Stimulated activated naive CD8-positive, alpha-beta T cell treated with anti-CD3 and anti-CD28 coated beads, Interleukin-15, amount 100 ng/mL, for 72 hours (primary cell): ENCODE measurements around the gene FAM98B.
"Not testable (repeated sequence)": the region's sequence is repeated elsewhere in the genome, so short reads cannot be mapped to it uniquely, and the experiment has no call there.

Experiments used
- ATAC-seq: fragments of 150-1000 bp; cut with Tn5 transposase; 2 replicates; pipeline ENCODE4 v1.10.0; 2021; ENCODE audit warnings: mild to moderate bottlenecking, moderate library complexity
- DNase-seq, 2 donors: peaks; one replicate each; pipeline ENCODE4 v3.0.0; 2021 to 2022
- H3K27ac Mint-ChIP-seq, 2 donors: one replicate each; pipeline ENCODE4 v1.8.0; 2022; ENCODE audit warnings: mild to moderate bottlenecking in 2 of 2, mixed read lengths in 2 of 2, moderate library complexity in 2 of 2
- H3K27me3 Mint-ChIP-seq: one replicate; pipeline ENCODE4 v1.8.0; 2022; ENCODE audit warnings: mixed read lengths
- H3K4me1 Mint-ChIP-seq: one replicate; pipeline ENCODE4 v1.8.0; 2022; ENCODE audit warnings: mild to moderate bottlenecking, mixed read lengths
- H3K4me3 Mint-ChIP-seq, 2 donors: one replicate each; pipeline ENCODE4 v1.8.0; 2022; ENCODE audit warnings: mild to moderate bottlenecking in 2 of 2, mixed read lengths in 2 of 2, moderate library complexity in 1 of 2
- H3K9me3 Mint-ChIP-seq, 2 donors: one replicate each; pipeline ENCODE4 v1.8.0; 2022; ENCODE audit warnings: mixed read lengths in 2 of 2

Gene FAM98B

GRCh38 chr15:38453971-38454695 is at the start of gene FAM98B:
FAM98B (plus strand) TSS chr15:38454127; CDS start chr15:38454162, 35 bp downstream.
- Mint-ChIP-seq H3K4me1 (peaks cover 30% of the 10 kb centered on the region), H3K4me3 (peak within 1 kb of the TSS; percentile 92), H3K9me3 (no peaks in the 10 kb centered on the region), H3K27ac (peak within 1 kb of the TSS; percentile 98 to 99), H3K27me3 (no peaks in the 10 kb centered on the region)
- DNase-seq (peak; percentile 92), ATAC-seq (peak; percentile 99)

GRCh38 chr15:38406436-38406835 is 47.5 kb upstream of the FAM98B start:
- H3K27me3 Mint-ChIP-seq, result peaks cover 20% of the 10 kb centered on the region
- H3K4me3 Mint-ChIP-seq, result no peak overlapping the region
- ATAC-seq, result no peak
- H3K27ac Mint-ChIP-seq, result no peak overlapping the region
- H3K9me3 Mint-ChIP-seq, result no peaks in the 10 kb centered on the region
- no peaks in the 10 kb centered on the region for H3K4me1 Mint-ChIP-seq
- no peak for DNase-seq

- no peak for DNase-seq
- Mint-ChIP-seq H3K27ac (no peak overlapping the region), H3K4me3 (no peak overlapping the region)
Observed at GRCh38 chr15:38408576-38408975, 45.4 kb upstream of the FAM98B start.

GRCh38 chr15:38411902-38412301 is 42.0 kb upstream of the FAM98B start:
- H3K27ac Mint-ChIP-seq, result peak overlapping the region in 1 of 2 donors; percentile 2
- DNase-seq (no peak), ATAC-seq (no peak)
- H3K4me1 Mint-ChIP-seq, result no peaks in the 10 kb centered on the region
- no peak overlapping the region for H3K4me3 Mint-ChIP-seq
- peaks cover 15% of the 10 kb centered on the region for H3K27me3 Mint-ChIP-seq
- no peaks in the 10 kb centered on the region for H3K9me3 Mint-ChIP-seq

More at GRCh38 chr15:38408576-38408975, 45.4 kb upstream of the FAM98B start:
- no peaks in the 10 kb centered on the region for H3K9me3 Mint-ChIP-seq
- ATAC-seq, result no peak
- H3K27me3 Mint-ChIP-seq, result peaks cover 10% of the 10 kb centered on the region
- H3K4me1 Mint-ChIP-seq, result no peaks in the 10 kb centered on the region

- no peak for DNase-seq
- no peak overlapping the region for H3K27ac Mint-ChIP-seq
- no peak for ATAC-seq
- H3K9me3 Mint-ChIP-seq, result no peaks in the 10 kb centered on the region
- H3K27me3 Mint-ChIP-seq, result peaks cover 20% of the 10 kb centered on the region
- H3K4me3 Mint-ChIP-seq, result no peak overlapping the region
- H3K4me1 Mint-ChIP-seq, result no peaks in the 10 kb centered on the region
Observed at GRCh38 chr15:38412466-38412865, 41.5 kb upstream of the FAM98B start.

- ATAC-seq, result no peak
- peaks cover 37% of the 10 kb centered on the region for H3K27me3 Mint-ChIP-seq
- H3K4me3 Mint-ChIP-seq, result no peak overlapping the region
Observed at GRCh38 chr15:38414357-38414756, 39.6 kb upstream of the FAM98B start.

GRCh38 chr15:38421069-38421690 is 32.7 kb upstream of the FAM98B start:
- Mint-ChIP-seq H3K9me3 (no peaks in the 10 kb centered on the region), H3K4me1 (no peaks in the 10 kb centered on the region), H3K4me3 (no peak overlapping the region), H3K27ac (no peak overlapping the region), H3K27me3 (peaks cover 41% of the 10 kb centered on the region)
- ATAC-seq, result no peak
- DNase-seq, result no peak

More at GRCh38 chr15:38414357-38414756, 39.6 kb upstream of the FAM98B start:
- Mint-ChIP-seq H3K4me1 (no peaks in the 10 kb centered on the region), H3K9me3 (no peaks in the 10 kb centered on the region), H3K27ac (no peak overlapping the region)
- no peak for DNase-seq

- Mint-ChIP-seq H3K4me3 (no peak overlapping the region), H3K27ac (no peak overlapping the region), H3K4me1 (no peaks in the 10 kb centered on the region), H3K9me3 (no peaks in the 10 kb centered on the region), H3K27me3 (peaks cover 32% of the 10 kb centered on the region)
- DNase-seq (no peak), ATAC-seq (no peak)
Observed at GRCh38 chr15:38424101-38424552, 29.8 kb upstream of the FAM98B start.

GRCh38 chr15:38425269-38425668 is 28.7 kb upstream of the FAM98B start:
- Mint-ChIP-seq H3K27ac (no peak overlapping the region), H3K4me1 (no peaks in the 10 kb centered on the region), H3K9me3 (no peaks in the 10 kb centered on the region), H3K4me3 (no peak overlapping the region), H3K27me3 (peaks cover 34% of the 10 kb centered on the region)
- DNase-seq, result no peak
- ATAC-seq, result no peak

GRCh38 chr15:38427380-38427779 is 26.5 kb upstream of the FAM98B start:
- H3K4me1 Mint-ChIP-seq, result no peaks in the 10 kb centered on the region
- DNase-seq (no peak), ATAC-seq (peak; percentile 46)
- H3K4me3 Mint-ChIP-seq, result no peak overlapping the region
- H3K9me3 Mint-ChIP-seq, result no peaks in the 10 kb centered on the region
- peak overlapping the region in 1 of 2 donors; percentile 42 for H3K27ac Mint-ChIP-seq
- peaks cover 18% of the 10 kb centered on the region for H3K27me3 Mint-ChIP-seq

- ATAC-seq (no peak), DNase-seq (no peak)
- H3K4me3 Mint-ChIP-seq, result no peak overlapping the region
- H3K4me1 Mint-ChIP-seq, result no peaks in the 10 kb centered on the region
- H3K27me3 Mint-ChIP-seq, result peaks cover 26% of the 10 kb centered on the region
- H3K9me3 Mint-ChIP-seq, result no peaks in the 10 kb centered on the region
- no peak overlapping the region for H3K27ac Mint-ChIP-seq
Observed at GRCh38 chr15:38430106-38430760, 23.7 kb upstream of the FAM98B start.

GRCh38 chr15:38436993-38437392 is 16.9 kb upstream of the FAM98B start:
- H3K27ac Mint-ChIP-seq, result no peak overlapping the region
- no peaks in the 10 kb centered on the region for H3K9me3 Mint-ChIP-seq
- no peak overlapping the region for H3K4me3 Mint-ChIP-seq
- ATAC-seq (no peak), DNase-seq (no peak)
- peaks cover 48% of the 10 kb centered on the region for H3K27me3 Mint-ChIP-seq
- H3K4me1 Mint-ChIP-seq, result peaks cover 6% of the 10 kb centered on the region

- not testable (repeated sequence) for H3K27ac Mint-ChIP-seq, H3K4me1 Mint-ChIP-seq, ATAC-seq, DNase-seq, H3K4me3 Mint-ChIP-seq, H3K9me3 Mint-ChIP-seq
- H3K27me3 Mint-ChIP-seq, result peaks cover 48% of the 10 kb centered on the region
Observed at GRCh38 chr15:38437603-38438002, 16.3 kb upstream of the FAM98B start.

GRCh38 chr15:38438031-38438986 is 15.6 kb upstream of the FAM98B start:
- Mint-ChIP-seq H3K4me1 (peaks cover 6% of the 10 kb centered on the region), H3K9me3 (no peaks in the 10 kb centered on the region), H3K27ac (no peak overlapping the region), H3K4me3 (no peak overlapping the region), H3K27me3 (peaks cover 48% of the 10 kb centered on the region)
- DNase-seq (no peak), ATAC-seq (no peak)
